NOMO-1 (cell line): Measurements from ENCODE around the gene CORO7.

ENCODE experiments used
- DNase-seq, 2 experiments: peaks; one replicate each; lab custom pipeline; 2025; ENCODE audit not compliant: unreplicated experiment in 2 of 2; lab: John Stamatoyannopoulos, UW

The CORO7 gene

GRCh38 chr16:4416200-4417032 lies at the start of gene CORO7:
CORO7 (minus strand) TSS chr16:4416596; CDS start chr16:4416518, 78 bp downstream.
- DNase-seq: peak; percentile 92 to 95

- no peak for DNase-seq
Measured at GRCh38 chr16:4463522-4464163, 47.2 kb upstream of the CORO7 start.

- DNase-seq: no peak
Measured at GRCh38 chr16:4461250-4462085, 45.1 kb upstream of the CORO7 start.

GRCh38 chr16:4460936-4461249 lies 44.5 kb upstream of the CORO7 start:
- no peak for DNase-seq

- no peak for DNase-seq
Measured at GRCh38 chr16:4455951-4456350, 39.6 kb upstream of the CORO7 start.

- no peak for DNase-seq
Measured at GRCh38 chr16:4455081-4455480, 38.7 kb upstream of the CORO7 start.

- no peak for DNase-seq
Measured at GRCh38 chr16:4454623-4455022, 38.2 kb upstream of the CORO7 start.

- DNase-seq: no peak
Measured at GRCh38 chr16:4452674-4453073, 36.3 kb upstream of the CORO7 start.

GRCh38 chr16:4450931-4451519 lies 34.6 kb upstream of the CORO7 start:
- DNase-seq: no peak

GRCh38 chr16:4450430-4450829 lies 34.0 kb upstream of the CORO7 start:
- DNase-seq: no peak

- no peak for DNase-seq
Measured at GRCh38 chr16:4443986-4444385, 27.6 kb upstream of the CORO7 start.

GRCh38 chr16:4443271-4443670 lies 26.9 kb upstream of the CORO7 start:
- no peak for DNase-seq

GRCh38 chr16:4442371-4442770 lies 26.0 kb upstream of the CORO7 start:
- no peak for DNase-seq

GRCh38 chr16:4437366-4437765 lies 21.0 kb upstream of the CORO7 start:
- DNase-seq: no peak

GRCh38 chr16:4435337-4436067 lies 19.1 kb upstream of the CORO7 start:
- no peak for DNase-seq

GRCh38 chr16:4433914-4434787 lies 17.8 kb upstream of the CORO7 start:
- DNase-seq: no peak

GRCh38 chr16:4433228-4433627 lies 16.8 kb upstream of the CORO7 start:
- no peak for DNase-seq

GRCh38 chr16:4431023-4431422 lies 14.6 kb upstream of the CORO7 start:
- no peak for DNase-seq

- DNase-seq: no peak
Measured at GRCh38 chr16:4428500-4428899, 12.1 kb upstream of the CORO7 start.
